ENCODE results near the gene TCP11. TPM values are rescaled to one million over a fixed set of nuclear protein-coding genes. Genes with fewer than 3 reads are reported as not detected.

Gene TCP11
- total and polyA plus RNA-seq, 2 of the 13 experiments (the other 11 are each of a cell fraction or from before 2014, with no cell fraction given), result 0.04 TPM; not detected in 1

DNA sequence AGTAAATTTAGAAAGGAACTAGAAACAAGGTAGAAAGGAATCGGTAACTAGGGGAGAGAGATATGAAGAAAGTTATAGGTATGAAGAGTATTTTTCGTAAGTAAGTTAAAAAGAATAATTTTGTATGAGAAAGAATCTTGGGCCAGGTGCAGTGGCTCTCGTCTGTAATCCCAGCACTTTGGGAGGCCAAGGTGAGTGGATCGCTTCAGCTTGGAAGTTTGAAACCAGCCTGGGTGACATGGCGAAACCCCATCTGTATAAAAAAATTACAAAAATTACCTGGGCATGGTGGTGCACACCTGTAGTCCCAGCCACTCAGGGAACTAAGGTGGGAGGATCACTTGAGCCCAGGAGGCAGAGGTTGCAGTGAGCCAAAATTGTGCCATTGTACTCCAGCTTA is 42.0 kb downstream of the TCP11 start (continued):
- TF ChIP-seq, protein P1, sequence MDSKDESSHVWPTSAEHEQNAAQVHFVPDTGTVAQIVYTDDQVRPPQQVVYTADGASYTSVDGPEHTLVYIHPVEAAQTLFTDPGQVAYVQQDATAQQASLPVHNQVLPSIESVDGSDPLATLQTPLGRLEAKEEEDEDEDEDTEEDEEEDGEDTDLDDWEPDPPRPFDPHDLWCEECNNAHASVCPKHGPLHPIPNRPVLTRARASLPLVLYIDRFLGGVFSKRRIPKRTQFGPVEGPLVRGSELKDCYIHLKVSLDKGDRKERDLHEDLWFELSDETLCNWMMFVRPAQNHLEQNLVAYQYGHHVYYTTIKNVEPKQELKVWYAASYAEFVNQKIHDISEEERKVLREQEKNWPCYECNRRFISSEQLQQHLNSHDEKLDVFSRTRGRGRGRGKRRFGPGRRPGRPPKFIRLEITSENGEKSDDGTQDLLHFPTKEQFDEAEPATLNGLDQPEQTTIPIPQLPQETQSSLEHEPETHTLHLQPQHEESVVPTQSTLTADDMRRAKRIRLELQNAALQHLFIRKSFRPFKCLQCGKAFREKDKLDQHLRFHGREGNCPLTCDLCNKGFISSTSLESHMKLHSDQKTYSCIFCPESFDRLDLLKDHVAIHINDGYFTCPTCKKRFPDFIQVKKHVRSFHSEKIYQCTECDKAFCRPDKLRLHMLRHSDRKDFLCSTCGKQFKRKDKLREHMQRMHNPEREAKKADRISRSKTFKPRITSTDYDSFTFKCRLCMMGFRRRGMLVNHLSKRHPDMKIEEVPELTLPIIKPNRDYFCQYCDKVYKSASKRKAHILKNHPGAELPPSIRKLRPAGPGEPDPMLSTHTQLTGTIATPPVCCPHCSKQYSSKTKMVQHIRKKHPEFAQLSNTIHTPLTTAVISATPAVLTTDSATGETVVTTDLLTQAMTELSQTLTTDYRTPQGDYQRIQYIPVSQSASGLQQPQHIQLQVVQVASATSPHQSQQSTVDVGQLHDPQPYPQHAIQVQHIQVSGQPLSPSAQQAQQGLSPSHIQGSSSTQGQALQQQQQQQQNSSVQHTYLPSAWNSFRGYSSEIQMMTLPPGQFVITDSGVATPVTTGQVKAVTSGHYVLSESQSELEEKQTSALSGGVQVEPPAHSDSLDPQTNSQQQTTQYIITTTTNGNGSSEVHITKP (CRISPR knock-in tag; IDR thresholded peaks at IDR 0.05; ENCODE audit: low read depth), result no peak
- TF ChIP-seq ZBTB8A (CRISPR knock-in tag; IDR thresholded peaks at IDR 0.05; ENCODE audit: borderline replicate concordance, low read depth), result no peak
- TF ChIP-seq ZNF446 (CRISPR knock-in tag; IDR thresholded peaks at IDR 0.05), result no peak
- TF ChIP-seq MXI1 (IDR thresholded peaks at IDR 0.05; ENCODE audit: borderline replicate concordance, low read depth, low read length), result no peak
- TF ChIP-seq ZNF160 (CRISPR knock-in tag; IDR thresholded peaks at IDR 0.05), result no peak
- TF ChIP-seq HES4 (CRISPR knock-in tag; IDR thresholded peaks at IDR 0.05; ENCODE audit: borderline replicate concordance), result no peak
- no peak for TF ChIP-seq FOXK1 (CRISPR knock-in tag; IDR thresholded peaks at IDR 0.05; ENCODE audit: borderline replicate concordance, low read depth)
- TF ChIP-seq CCDC6 (CRISPR knock-in tag; IDR thresholded peaks at IDR 0.05), result no peak
- TF ChIP-seq, protein P2, sequence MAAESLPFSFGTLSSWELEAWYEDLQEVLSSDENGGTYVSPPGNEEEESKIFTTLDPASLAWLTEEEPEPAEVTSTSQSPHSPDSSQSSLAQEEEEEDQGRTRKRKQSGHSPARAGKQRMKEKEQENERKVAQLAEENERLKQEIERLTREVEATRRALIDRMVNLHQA (CRISPR knock-in tag; IDR thresholded peaks at IDR 0.05), result no peak

Measured in HepG2 (cell line).